ENCODE results near the gene CEACAM19.

GRCh38 chr19:44708940-44709339, 37.7 kb downstream of the CEACAM19 start:
- TF ChIP-seq SUZ12 (IDR thresholded peaks at IDR 0.05; ENCODE audit: extremely low read depth, insufficient read depth, insufficient read length) (no peak), YY1 (IDR thresholded peaks at IDR 0.05; ENCODE audit: insufficient read depth, insufficient read length) (no peak), ZNF274 (IDR thresholded peaks at IDR 0.05; ENCODE audit: low read depth, low read length) (no peak)

All from NT2/D1 (cell line).